ENCODE data around the gene STAB2.

STAB2 gene

DNA sequence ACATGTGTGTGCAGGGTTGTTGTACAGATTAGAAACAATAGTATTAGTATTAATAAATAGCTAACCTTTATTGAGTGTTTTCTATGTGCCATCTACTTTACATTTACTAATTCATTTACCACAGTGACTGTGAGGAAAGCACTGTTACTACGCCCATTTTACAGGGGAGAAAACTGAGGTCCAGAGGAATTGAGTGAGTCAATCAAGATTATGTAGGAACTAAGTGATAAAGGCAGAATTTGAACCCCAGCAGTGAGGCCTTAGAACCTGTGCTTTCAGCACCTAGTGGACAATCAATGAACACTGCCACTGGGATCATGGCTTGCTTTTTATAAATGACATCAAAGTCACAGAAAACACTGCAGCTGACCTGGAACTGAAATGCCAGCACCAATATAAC is 225.7 kb downstream of the STAB2 start:
- DNase-seq = no peak

DNA sequence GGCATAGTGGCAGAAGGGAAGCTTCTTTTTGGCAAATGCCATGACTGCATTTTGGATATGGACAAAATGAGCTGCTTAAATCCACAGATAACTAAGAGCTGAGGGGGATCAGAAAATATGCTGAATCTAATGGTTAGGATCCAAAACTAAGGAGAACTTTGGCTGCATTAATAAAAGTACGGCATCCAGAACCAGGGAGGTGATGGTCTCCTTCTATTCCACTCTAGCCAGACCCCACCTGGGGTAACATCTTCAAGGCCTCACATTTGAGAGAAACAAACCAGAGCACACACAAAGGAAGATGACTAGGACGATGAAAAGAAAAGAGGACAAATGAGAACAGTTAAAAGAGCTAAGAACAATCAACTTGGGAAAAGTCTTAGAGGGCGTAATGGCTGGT is 226.4 kb downstream of the STAB2 start:
- no peak for DNase-seq

DNA sequence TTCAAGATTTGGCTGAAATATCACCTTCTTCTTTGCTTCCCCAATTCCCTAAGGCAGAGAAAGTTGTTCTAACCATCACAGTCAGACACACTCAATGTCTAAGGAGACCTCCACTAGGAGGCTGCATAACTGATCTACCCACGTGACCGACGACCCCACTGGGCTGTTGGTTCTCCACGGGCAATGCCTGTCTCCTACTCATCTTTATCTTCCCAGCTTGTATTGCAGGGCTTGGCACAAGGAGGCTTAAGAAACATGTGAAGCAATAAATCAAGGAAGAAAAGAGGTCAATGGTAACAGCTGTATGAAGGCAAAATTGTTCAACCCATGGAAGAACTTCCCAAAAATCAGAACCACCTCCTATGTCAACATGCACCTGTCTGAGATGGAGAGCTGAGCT is 226.9 kb downstream of the STAB2 start:
- no peak for DNase-seq

DNA sequence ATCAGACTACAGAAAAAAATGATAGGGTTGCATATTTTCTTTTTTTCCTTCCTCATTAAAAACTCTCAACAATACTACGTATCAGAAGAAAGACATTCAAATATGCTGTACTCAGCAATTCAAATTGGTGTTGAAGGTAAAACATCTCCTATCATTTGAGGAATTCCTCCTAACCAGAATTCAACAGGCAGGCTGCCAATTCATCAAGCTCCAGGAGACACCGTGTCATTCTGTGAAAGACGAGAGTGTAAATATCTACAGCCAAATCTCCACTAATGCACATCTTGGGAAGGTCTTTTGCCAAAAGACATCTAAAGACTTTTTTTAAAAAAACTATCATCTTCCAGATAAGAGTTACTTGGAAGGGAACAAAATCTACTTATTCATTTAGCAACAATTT is 227.4 kb downstream of the STAB2 start:
- DNase-seq = no peak

Measured in stimulated activated CD4-positive, alpha-beta T cell treated with anti-CD3 and anti-CD28 coated beads, Interleukin-15, amount 100 ng/mL, for 24 hours (primary cell).